Right ventricle myocardium inferior (tissue), 1 donor: ENCODE measurements around the gene CDYL2. TPM values are rescaled to one million over a fixed set of nuclear protein-coding genes. Genes with fewer than 3 reads are reported as not detected.
"Not testable (repeated sequence)": the region's sequence is repeated elsewhere in the genome, so short reads cannot be mapped to it uniquely, and the experiment has no call there.

ENCODE experiments used
- ATAC-seq: fragments of 200-7000 bp; cut with Tn5 transposase; one replicate; pipeline ENCODE4 v1.9.1; 2020; ENCODE audit warnings: mild to moderate bottlenecking, moderate library complexity
- DNase-seq: peaks from one replicate; pipeline ENCODE4 v3.0.0; 2021; ENCODE audit errors: missing footprints
- intact Hi-C: fragments of 100-400 bp; cut with DNase I; formaldehyde crosslinking; loops from one replicate; pipeline ENCODE4 v1.11.0; 2022
- total RNA-seq: library from RNA; stranded (reverse); fragmentation: NEBNext Ultra II Directional; extraction: Animal tissue kit (Norgen Biotek cat#: 25700); gene quantifications from one replicate; pipeline ENCODE4 v1.2.1, GENCODE V29; 2021
- donor health status: DM: no; HTN: yes; CAD: no; lungs with severe emphysema.

The CDYL2 gene
- total RNA-seq, 1 donor from 2014 or later, result 4.2 TPM

DNA sequence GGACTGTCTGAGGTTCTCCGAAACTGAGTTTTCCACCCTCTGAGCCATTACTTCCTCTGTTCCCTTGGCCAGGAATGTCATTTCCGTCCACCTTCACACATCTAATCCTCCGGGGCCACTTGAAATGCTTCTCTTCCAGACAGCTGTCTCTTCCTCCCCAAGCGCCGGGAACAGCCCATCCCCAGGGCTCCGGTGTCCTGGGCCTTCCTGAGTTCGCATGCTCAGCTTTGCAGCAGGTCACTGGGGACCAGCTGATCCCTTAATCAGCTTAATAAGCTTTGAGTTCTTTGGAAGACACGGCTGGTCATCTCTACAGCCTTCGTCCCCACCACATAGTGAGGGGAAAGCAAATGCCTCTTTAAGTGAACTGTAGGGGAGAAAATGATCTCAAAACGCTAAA, 140.2 kb downstream of the CDYL2 start:
- no peak for DNase-seq
- intact Hi-C loops, result no loop called here
- ATAC-seq, result no peak

- DNase-seq, result no peak
- intact Hi-C loops, result no loop called here
- ATAC-seq, result no peak
Observed at GRCh38 chr16:80663078-80663477, 141.3 kb downstream of the CDYL2 start.

GRCh38 chr16:80659865-80660264, 144.5 kb downstream of the CDYL2 start:
- no peak for DNase-seq
- intact Hi-C loops, result no loop called here
- ATAC-seq, result no peak

- ATAC-seq, result no peak
- intact Hi-C loops, result no loop called here
- DNase-seq, result no peak
Observed at GRCh38 chr16:80656711-80657150, 147.7 kb downstream of the CDYL2 start.

- intact Hi-C loops, result no loop called here
- no peak for ATAC-seq
Observed at GRCh38 chr16:80656161-80656560, 148.2 kb downstream of the CDYL2 start.

GRCh38 chr16:80655751-80656150, 148.6 kb downstream of the CDYL2 start:
- ATAC-seq (no peak), DNase-seq (no peak)
- intact Hi-C loops, result no loop called here

More at GRCh38 chr16:80656161-80656560, 148.2 kb downstream of the CDYL2 start:
- DNase-seq, result no peak

- DNase-seq (no peak), ATAC-seq (no peak)
- intact Hi-C loops, result no loop called here
Observed at GRCh38 chr16:80654094-80654862, 150.1 kb downstream of the CDYL2 start.

DNA sequence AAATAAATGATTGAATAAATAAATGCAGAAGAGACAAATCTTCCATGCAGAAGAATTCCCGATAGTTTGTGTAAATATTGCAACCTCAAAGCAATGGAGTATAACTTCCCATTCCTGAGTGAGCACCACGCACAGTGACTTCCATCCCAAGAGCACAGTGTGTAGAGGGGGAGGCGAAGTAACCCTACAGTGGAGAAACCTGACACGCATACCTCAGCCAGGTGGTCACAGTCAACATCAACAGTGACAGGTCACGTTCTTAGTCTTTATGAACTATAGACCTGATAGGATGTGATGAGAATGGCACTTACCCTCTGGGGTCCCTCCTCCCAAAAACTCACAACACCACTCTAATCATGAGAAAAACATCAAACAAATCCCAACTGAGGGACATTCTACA, 152.0 kb downstream of the CDYL2 start:
- intact Hi-C loops, result no loop called here
- DNase-seq, result no peak
- no peak for ATAC-seq

DNA sequence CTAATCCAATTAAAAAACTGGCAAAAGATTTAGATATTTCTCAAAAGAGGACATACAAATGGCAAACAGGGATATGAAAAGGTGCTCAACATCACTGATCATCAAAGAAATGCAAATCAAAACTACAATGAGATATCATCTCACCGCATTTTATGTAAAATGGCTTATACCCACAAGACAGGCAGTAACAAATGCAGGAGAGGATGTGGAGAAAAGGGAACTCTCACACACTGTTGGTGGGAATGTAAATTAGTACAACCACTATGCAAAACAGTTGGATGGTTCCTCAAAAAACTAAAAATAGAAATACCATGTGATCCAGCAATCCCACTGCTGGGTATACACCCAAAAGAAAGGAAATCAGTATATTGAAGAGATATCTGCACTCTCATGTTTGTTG, 154.1 kb downstream of the CDYL2 start:
- ATAC-seq, intact Hi-C loops, DNase-seq: not testable (repeated sequence)

DNA sequence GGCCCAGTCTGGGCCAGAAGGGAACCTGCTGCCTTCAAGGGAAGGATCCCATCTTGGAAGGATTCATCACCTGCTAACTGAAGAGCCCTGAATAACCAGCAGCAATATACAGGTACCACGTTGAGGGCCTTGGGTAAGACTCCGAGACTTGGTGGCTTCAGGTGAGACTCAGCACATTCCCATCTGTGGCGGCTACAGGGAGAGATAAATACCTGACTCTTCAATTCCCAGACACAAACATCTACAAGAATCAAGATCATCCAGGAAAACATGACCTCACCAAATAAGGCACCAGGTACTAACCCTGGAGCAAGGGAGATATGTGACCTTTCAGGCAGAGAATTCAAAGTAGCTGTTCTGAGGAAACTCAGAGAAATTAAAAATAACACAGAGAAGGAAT, 164.1 kb downstream of the CDYL2 start:
- ATAC-seq, result no peak
- DNase-seq, result no peak
- intact Hi-C loops, result no loop called here

DNA sequence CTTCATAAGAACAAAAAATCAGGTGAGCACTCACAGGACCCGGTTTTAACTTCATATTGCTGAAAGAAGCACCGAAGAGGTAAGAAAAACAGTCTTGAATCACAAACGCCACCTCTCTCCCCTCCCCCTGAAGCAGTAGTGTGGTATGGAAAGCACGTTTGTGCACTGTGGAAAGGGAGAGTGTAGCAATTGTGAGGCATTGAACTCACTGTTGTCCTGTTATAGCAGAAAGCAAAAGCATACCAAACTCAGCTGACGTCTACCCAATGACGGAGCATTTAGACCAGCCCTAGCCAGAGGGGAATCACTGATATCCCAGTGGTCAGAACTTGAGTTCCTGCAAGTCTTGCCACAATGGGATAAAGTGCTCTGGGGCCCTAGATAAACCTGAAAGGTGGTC, 164.8 kb downstream of the CDYL2 start:
- ATAC-seq, result no peak

DNA sequence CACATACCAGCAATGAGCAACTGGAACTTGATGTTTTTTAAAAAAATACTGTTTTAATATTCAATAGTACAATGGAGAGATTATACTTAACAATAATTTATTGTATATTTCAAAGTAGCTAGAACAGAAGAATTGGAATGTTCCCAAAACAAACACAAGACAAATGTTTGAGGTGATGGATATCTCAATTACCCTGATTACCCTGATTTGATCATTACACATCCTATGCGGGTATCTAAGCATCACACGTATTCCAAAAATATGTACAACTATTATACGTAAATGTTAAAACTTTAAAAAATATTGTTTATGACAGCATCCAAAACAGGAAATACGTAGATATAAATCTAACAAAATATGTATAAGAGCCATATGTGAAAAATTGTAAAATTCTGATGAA, 166.8 kb downstream of the CDYL2 start:
- DNase-seq (no peak), ATAC-seq (no peak)
- intact Hi-C loops, result no loop called here

More for the DNA sequence above, 164.8 kb downstream of the CDYL2 start:
- DNase-seq, result no peak
- intact Hi-C loops, result no loop called here

DNA sequence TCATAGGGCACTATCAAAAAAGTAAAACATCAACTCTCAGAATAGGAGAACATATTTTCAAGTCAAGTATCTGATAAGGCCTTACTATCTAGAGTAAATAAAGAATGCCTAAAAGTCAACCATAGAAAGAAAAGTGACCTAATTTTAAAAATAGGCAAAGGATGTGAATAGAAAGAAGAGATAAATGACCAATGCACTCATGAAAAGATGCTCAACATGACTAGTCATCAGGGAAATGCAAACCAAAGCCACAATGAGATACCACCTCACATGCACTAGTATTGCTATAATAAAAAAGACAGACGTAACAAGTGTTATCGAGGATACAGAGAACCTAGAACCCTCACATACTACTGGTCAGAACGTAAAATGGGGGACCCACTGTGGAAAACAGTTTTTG, 172.8 kb downstream of the CDYL2 start:
- ATAC-seq (no peak), DNase-seq (no peak)
- intact Hi-C loops, result no loop called here

DNA sequence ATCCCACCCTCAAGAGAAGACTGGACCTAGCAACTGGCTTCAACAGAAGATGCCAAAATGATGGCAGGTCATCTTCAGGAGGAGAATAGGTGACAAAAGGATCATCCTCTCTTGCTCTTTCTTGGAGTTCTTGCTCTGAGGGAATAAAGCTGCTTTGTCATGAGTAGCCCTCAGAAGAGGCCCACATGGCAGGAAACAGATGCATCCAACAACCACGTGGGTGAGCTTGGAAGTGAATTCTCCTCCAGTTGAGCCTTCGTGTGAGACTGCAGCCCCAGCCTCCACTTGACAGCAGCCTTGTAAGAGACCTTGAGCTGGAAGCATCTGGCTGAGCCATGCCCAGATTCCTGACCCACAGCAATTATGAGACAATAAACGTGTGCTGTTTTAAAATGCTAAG, 176.1 kb downstream of the CDYL2 start:
- no peak for DNase-seq
- no peak for ATAC-seq
- intact Hi-C loops, result no loop called here

DNA sequence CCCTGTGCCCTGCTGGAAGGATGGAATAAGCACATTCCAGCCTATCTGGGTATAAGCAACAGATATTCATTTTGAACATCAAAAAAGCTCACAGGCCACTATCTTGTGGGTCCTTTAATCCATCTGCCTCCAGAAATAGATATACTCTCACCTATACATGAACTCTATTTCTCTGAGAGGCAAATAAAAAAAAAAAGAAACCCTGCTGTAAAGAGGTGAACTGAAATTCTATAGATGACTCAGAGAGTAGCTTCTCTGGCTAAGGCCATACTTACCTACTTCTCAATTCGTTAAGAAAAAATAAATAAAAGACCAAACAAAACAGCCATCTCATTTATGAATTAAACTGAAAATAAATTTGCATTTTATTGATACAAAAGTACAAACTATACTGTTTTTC, 177.3 kb downstream of the CDYL2 start:
- ATAC-seq (no peak), DNase-seq (no peak)
- intact Hi-C loops, result no loop called here

DNA sequence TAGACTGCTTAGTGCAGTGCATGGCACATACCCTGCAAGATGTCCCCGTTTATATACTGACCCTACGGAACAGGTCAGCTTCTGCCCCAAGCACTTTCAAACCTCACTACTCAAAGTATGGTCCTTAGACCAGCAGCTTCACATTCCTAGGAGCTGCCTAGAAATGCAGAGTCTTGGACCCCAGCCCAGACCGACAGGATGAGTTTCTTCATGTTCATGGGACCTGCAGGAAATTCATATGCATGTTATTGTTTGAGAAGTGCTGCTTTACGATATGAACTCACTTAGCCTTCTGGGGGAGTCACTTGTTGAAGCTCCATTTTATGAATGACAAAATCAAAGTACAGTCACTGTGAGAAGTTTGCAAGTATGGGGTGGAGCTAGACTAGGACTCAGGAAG, 181.0 kb downstream of the CDYL2 start:
- intact Hi-C loops, result no loop called here
- DNase-seq (no peak), ATAC-seq (no peak)

- ATAC-seq (no peak), DNase-seq (no peak)
- intact Hi-C loops, result no loop called here
Observed at GRCh38 chr16:80622007-80622406, 182.4 kb downstream of the CDYL2 start.

- intact Hi-C loops, result no loop called here
- DNase-seq (no peak), ATAC-seq (no peak)
Observed at GRCh38 chr16:80620736-80621605, 183.4 kb downstream of the CDYL2 start.

- intact Hi-C loops, result no loop called here
- ATAC-seq (no peak), DNase-seq (no peak)
Observed at GRCh38 chr16:80619824-80620223, 184.6 kb downstream of the CDYL2 start.
